Heart left ventricle (tissue), 16 donors: ENCODE measurements around the gene CCDC167. TPM values are rescaled to one million over a fixed set of nuclear protein-coding genes. Genes with fewer than 3 reads are reported as not detected.

ENCODE experiments used
- ATAC-seq, 4 donors: fragments of 200-7000 bp; cut with Tn5 transposase; one replicate each; pipeline ENCODE4 v1.9.1; 2020 to 2022; ENCODE audit warnings: moderate library complexity in 4 of 4, mild to moderate bottlenecking in 3 of 4, moderate number of reproducible peaks in 1 of 4
- DNase-seq, 5 donors: peaks; one replicate each; pipeline ENCODE4 v3.0.0-alpha.2; 2020
- H3K27ac ChIP-seq, 12 donors: fragments of 200-600 bp; sonication (generic) in 4 of 12; one replicate each; pipeline versions ENCODE4 v1.5.0 to v1.8.0; 2016 to 2022; ENCODE audit warnings: mild to moderate bottlenecking in 2 of 12
- H3K27me3 ChIP-seq, 9 donors: fragments of 200-600 bp; sonication (generic) in 2 of 9; one replicate each; pipeline versions ENCODE4 v1.5.1 to v1.8.0; 2016 to 2022; ENCODE audit warnings: mild to moderate bottlenecking in 3 of 9
- H3K36me3 ChIP-seq, 9 donors: fragments of 200-600 bp; sonication (generic) in 2 of 9; one replicate each; pipeline versions ENCODE4 v1.5.0 to v1.8.0; 2018 to 2022; ENCODE audit warnings: mild to moderate bottlenecking in 2 of 9
- H3K4me1 ChIP-seq, 12 donors: fragments of 200-600 bp; sonication (generic) in 4 of 12; one replicate each; pipeline versions ENCODE4 v1.5.0 to v1.8.0; 2016 to 2022; ENCODE audit warnings: mild to moderate bottlenecking in 3 of 12
- H3K4me3 ChIP-seq, 12 donors: fragments of 200-600 bp; sonication (generic) in 4 of 12; one replicate each; pipeline versions ENCODE4 v1.5.0 to v1.8.0; 2017 to 2022; ENCODE audit warnings: mild to moderate bottlenecking in 9 of 12, moderate library complexity in 4 of 12
- H3K9me3 ChIP-seq, 12 donors: fragments of 200-600 bp; sonication (generic) in 4 of 12; one replicate each; pipeline versions ENCODE4 v1.5.0 to v1.8.0; 2016 to 2022; ENCODE audit warnings: mild to moderate bottlenecking in 1 of 12
- CTCF ChIP-seq, 12 donors: fragments of 200-600 bp; sonication (generic) in 4 of 12; IDR thresholded peaks; one replicate each; pipeline versions ENCODE4 v1.5.0 to v1.8.0; 2018 to 2022; ENCODE audit warnings: antibody characterized with exemption in 12 of 12, mild to moderate bottlenecking in 5 of 12
- POLR2A ChIP-seq, 2 donors: fragments of 450-650 bp; IDR thresholded peaks; one replicate each; pipeline ENCODE4 v1.6.1; 2017; ENCODE audit warnings: antibody characterized with exemption in 2 of 2, mild to moderate bottlenecking in 2 of 2, moderate library complexity in 2 of 2
- WGBS, 4 donors: extraction: QIAGEN DNeasy Blood & Tissue Kit in 2 of 4; methylation state at CpG; one replicate each; pipeline versions ENCODE4 v1.1.5 to v1.1.7; 2013 to 2018; 5-methylcytosine and 5-hydroxymethylcytosine counted together
- intact Hi-C, 10 donors: fragments of 100-400 bp; cut with DNase I; formaldehyde crosslinking; loops; one replicate each; pipeline versions ENCODE4 v1.11.1 to v1.14.2; 2022
- polyA plus RNA-seq, 2 donors: library from polyadenylated mRNA; stranded (reverse); fragments of 200-250 nt; gene quantifications; one replicate each; pipeline ENCODE4 v1.2.3, GENCODE V29; 2013
- total RNA-seq, 9 donors: library from RNA; depleted of rRNA in 2 of 9; stranded (reverse); fragments of >200 nt in 2 of 9; fragmentation: NEBNext Ultra II Directional in 3 of 9; extraction: Animal tissue kit (Norgen Biotek cat#: 25700) in 3 of 9; gene quantifications; one replicate each; pipeline versions ENCODE4 v1.1.0 to v1.2.4, GENCODE V29; 2016 to 2023
- donor health status: ischemic (EF 13 %, LVEDD 7.1; RV severe dilation, severe dysfunction).
- donor health status: healthy with polysubstance abuse.
- donor health status: DM: no; HTN: yes; CAD: no.
- donor health status: DM: no; HTN: no; CAD: no.
- donor health status: ischemic (EF 25% LVEDD 6.9; RV normal size, moderate dysfunction).
- donor health status: ischemic (EF 25% LVEDD 5.7; RV mildly dilated, moderate dysfunction).
- donor health status: healthy.
- donor health status: DM: yes; HTN: yes; CAD: no.
- donor health status: ischemic (EF 35%, LVEDD 5.7; RV mildly dilated, moderate dysfunction).
- donor health status: nonischemic (EF 11% LVEDD 7.7; RV severe dilation, severe dysfunction).
- donor health status: DM: yes; HTN: yes; CAD: no.
- donor health status: PGD.
- donor health status: ischemic (EF 29% LVEDD 5.4; RV normal size, mild dysfunction).
- donor health status: nonischemic (EF 23%, LVEDD 6.1; RV moderate dilation, normal function).

Gene CCDC167
- total and polyA plus RNA-seq, 11 donors: 17.6 to 76.7 (median 27.8) TPM

GRCh38 chr6:37531437-37532036 is 31.8 kb upstream of the CCDC167 start:
- Histone ChIP-seq H3K27me3 (peaks cover 0 to 63% (median 23%) of the 10 kb centered on the region in 9 donors), H3K4me1 (peaks cover 0 to 14% (median 11%) of the 10 kb centered on the region in 12 donors), H3K27ac (no peak overlapping the region), H3K4me3 (no peak overlapping the region), H3K36me3 (no peaks in the 10 kb centered on the region), H3K9me3 (no peaks in the 10 kb centered on the region)
- no peak for ATAC-seq
- intact Hi-C loops: no loop called here
- 74 to 83% (median 78%) methylated on average over 5 of the region's 5 CpGs for WGBS, 4 donors
- no peak for DNase-seq
- no peak for TF ChIP-seq CTCF (IDR thresholded peaks at IDR 0.05)

- DNase-seq (no peak), ATAC-seq (no peak)
- Histone ChIP-seq H3K9me3 (no peaks in the 10 kb centered on the region), H3K4me3 (no peak overlapping the region), H3K36me3 (no peaks in the 10 kb centered on the region), H3K27me3 (peaks cover 0 to 57% (median 23%) of the 10 kb centered on the region in 9 donors), H3K27ac (no peak overlapping the region), H3K4me1 (peaks cover 0 to 9% (median 7%) of the 10 kb centered on the region in 12 donors)
- TF ChIP-seq POLR2A (IDR thresholded peaks at IDR 0.05): no peak
- TF ChIP-seq CTCF (IDR thresholded peaks at IDR 0.05): no peak
- intact Hi-C loops: no loop called here
- 75 to 81% (median 78%) methylated on average over 4 of the region's 4 CpGs for WGBS, 4 donors
Measured at GRCh38 chr6:37531026-37531425, 31.3 kb upstream of the CCDC167 start.

GRCh38 chr6:37530297-37530696 is 30.6 kb upstream of the CCDC167 start:
- ATAC-seq: no peak
- Histone ChIP-seq H3K4me1 (peaks cover 0 to 2% (median under 1%) of the 10 kb centered on the region in 12 donors), H3K27ac (no peak overlapping the region), H3K4me3 (no peak overlapping the region), H3K9me3 (no peaks in the 10 kb centered on the region), H3K27me3 (peaks cover 0 to 51% (median 19%) of the 10 kb centered on the region in 9 donors), H3K36me3 (no peaks in the 10 kb centered on the region)
- 32 to 55% (median 39%) methylated on average over 5 of the region's 5 CpGs for WGBS, 4 donors
- DNase-seq: no peak
- intact Hi-C loops: no loop called here
- TF ChIP-seq CTCF (IDR thresholded peaks at IDR 0.05) (no peak), POLR2A (IDR thresholded peaks at IDR 0.05) (no peak)

GRCh38 chr6:37528541-37528940 is 28.8 kb upstream of the CCDC167 start:
- H3K4me1 ChIP-seq: no peaks in the 10 kb centered on the region
- ATAC-seq (no peak), DNase-seq (peak in 1 of 5 donors; percentile 3)
- H3K27me3 ChIP-seq: peaks cover 0 to 39% (median 9%) of the 10 kb centered on the region in 9 donors
- intact Hi-C loops: no loop called here
- TF ChIP-seq POLR2A (IDR thresholded peaks at IDR 0.05): no peak
- no peak for TF ChIP-seq CTCF (IDR thresholded peaks at IDR 0.05)
- 37 to 52% (median 38%) methylated on average over 8 of the region's 8 CpGs for WGBS, 4 donors
- no peak overlapping the region for H3K27ac ChIP-seq
- no peaks in the 10 kb centered on the region for H3K36me3 ChIP-seq
- no peak overlapping the region for H3K4me3 ChIP-seq
- H3K9me3 ChIP-seq: no peaks in the 10 kb centered on the region
